ENCODE results near the gene DDX51.

The DDX51 gene

GRCh38 chr12:132176920-132177551, 32.9 kb upstream of the DDX51 start:
- H3K27ac ChIP-seq: no peak overlapping the region
- TF ChIP-seq CTCF (conservative IDR thresholded peaks at IDR 0.05): no peak

- TF ChIP-seq CTCF (conservative IDR thresholded peaks at IDR 0.05): no peak
- no peak overlapping the region for H3K27ac ChIP-seq
Observed at GRCh38 chr12:132176385-132176919, 32.3 kb upstream of the DDX51 start.

DNA sequence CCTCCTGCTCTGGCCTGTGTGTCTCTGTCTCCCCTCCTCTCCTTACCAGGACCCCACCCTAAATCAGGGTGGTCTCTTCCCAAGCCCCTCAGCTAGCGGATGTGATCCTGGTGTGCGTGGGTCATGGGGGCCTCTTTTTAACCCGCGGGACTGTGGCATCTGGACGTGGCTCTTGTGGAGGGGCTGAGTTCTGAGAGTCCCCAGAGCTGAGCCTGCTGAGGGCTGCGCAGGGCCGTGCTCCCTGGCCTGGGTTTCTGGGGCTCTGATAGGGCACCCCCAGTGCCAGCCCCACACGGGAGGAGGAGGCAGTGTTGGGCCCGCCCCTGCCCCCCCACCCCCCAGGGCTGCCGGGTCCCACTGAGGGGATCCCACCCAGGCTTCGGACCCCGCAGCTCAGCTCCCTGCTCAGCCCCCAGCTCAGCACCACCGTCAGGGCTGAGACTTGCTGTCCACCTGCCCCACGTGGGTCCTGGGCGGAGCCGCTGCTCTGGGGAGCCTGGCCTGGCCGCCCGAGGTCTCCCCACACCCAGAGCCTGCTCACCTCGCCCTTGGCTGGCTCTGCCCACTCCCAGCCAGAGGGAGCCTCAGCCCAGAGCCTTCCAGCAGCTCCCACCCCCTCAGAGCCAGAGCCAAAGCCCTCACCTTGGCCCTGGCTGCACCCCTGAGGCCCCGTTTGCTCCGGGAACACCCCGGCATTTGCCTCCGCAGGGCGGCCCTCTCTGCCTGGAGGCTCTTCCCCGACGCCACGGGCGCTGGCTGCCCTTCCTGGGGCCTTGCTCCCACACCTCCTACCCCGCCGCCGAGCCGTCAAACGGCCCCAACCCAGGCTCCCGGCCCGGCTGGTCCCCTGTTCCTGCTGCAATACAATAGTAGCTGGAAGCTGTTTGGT, 31.6 kb upstream of the DDX51 start:
- TF ChIP-seq CTCF (conservative IDR thresholded peaks at IDR 0.05): no peak
- no peak overlapping the region for H3K27ac ChIP-seq

DNA sequence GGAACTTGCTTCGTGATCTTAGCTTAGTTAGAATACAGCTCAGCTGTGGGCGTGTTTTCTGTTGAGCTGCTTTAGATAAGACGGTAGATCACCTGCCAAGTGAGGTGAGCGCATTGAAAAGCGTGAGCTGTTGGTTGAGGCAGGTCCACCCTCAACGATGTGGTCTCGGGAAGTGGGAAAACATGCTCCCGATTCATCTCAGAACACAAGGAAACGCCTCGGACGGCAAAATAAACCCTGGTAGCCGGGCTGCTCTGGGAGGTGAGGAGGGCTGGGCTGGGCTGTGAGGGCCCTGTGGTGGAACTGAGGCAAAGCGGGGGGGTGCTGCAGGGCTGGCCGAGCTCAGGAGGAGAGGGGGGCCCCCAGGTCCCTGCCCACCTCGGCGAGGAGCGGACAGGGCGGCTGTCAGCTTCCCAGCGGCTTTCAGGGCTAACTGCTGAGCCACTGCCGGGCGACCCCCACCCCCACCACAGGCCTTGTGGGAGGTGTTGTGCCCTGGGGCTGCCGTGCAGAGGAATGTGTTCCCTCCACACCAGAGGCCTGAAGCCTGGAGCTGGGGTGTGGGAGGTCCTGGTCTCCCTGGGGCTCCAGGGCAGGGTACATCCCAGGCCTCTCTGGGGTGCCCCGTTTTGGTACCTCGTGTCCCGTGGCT, 30.8 kb upstream of the DDX51 start:
- no peak overlapping the region for H3K27ac ChIP-seq
- TF ChIP-seq CTCF (conservative IDR thresholded peaks at IDR 0.05): no peak

GRCh38 chr12:132174015-132174838, 30.1 kb upstream of the DDX51 start:
- no peak for TF ChIP-seq CTCF (conservative IDR thresholded peaks at IDR 0.05)
- H3K27ac ChIP-seq: no peak overlapping the region

DNA sequence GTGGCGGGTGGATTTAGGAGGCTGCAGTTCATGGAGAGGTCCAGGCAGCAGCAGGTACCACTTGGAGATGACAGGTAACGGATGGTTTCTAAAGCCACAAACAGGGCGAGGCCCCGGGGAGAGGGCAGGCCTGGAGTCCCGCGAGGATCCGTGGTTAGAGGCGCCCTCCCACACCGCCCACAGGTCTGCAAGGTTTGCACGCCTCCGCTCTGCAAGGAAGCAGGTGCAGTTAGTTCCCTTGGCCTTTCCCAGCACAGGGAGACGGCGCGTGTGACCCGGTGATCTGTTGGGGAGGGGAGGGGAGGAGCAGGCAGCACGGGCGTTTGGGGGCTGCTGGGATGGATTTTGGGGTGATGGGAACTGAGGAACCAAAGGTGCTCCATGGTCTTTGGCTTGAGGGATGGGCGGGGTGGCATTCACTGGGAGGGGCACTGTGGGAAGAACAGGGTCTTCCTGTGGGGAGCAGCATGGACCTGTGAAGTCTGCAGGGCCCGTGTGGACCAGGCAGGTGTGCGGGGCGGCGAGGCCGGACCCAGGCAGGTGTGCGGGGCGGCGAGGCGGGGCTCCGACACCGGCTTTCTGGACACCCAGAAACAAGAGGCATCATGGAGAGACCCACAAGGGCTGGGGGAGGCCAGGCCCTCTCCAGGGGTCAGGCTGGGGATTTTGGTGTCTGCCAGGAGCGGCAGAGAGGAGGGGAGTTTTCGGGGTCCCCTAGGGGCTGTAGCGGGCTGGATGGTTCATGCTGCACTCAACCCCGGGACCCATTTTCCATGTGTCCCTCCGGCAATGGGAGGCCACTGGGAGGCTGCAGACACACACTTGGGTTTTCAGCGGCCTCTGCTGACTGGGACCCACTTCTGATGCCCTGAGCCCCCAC, 29.3 kb upstream of the DDX51 start:
- H3K27ac ChIP-seq: no peak overlapping the region
- no peak for TF ChIP-seq CTCF (conservative IDR thresholded peaks at IDR 0.05)

Measured in VCaP (cell line).